NCI-H2227 (cell line): ENCODE measurements around the gene CDH5.
A peak's percentile ranks its signal among the peaks of the same experiment; 100 is the strongest.

ENCODE experiments used
- DNase-seq: peaks from one replicate; lab custom pipeline; 2025; ENCODE audit not compliant: unreplicated experiment; lab: John Stamatoyannopoulos, UW

CDH5 gene

GRCh38 chr16:66352304-66352703 is 14.2 kb upstream of the CDH5 start:
- no peak for DNase-seq

DNA sequence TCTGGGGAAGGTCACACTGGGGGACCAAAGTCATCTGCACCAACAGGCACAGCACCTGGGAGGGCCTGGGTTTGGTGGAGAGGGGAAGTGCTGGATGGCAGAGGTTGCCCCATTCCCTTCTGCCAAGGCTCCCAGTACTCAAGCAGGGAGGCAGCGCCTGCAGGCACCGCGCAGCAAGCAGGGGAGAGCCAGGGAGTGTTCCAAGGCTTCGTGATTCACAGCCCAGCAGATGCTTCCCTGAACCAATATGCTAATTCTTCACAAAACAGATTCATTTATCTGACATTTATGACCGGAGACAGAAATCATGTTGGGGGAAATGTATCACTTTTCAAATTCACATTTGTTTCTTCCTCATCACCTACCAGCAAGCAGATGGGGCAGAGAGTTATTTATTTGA is 13.4 kb upstream of the CDH5 start:
- DNase-seq, result no peak

GRCh38 chr16:66354034-66354909 is 12.2 kb upstream of the CDH5 start:
- no peak for DNase-seq

DNA sequence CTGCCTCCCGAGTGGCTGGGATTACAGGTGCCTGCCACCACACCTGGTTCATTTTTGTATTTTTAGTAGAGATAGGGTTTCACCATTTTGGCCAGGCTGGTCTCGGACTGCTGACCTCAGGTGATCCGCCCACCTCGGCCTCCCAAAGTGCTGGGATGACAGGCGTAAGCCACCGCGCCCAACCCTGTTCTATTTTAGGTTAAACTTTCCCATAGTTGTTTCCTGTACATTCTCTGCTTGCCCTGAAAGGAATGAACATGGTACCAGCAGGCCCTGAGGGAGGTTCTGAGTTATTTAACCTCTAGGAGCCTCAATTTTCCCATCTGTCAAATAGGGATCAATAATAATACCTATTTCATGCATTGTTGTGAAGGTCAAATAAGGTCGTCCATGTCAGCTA is 11.0 kb upstream of the CDH5 start:
- DNase-seq, result no peak

- DNase-seq, result peak; percentile 75
Measured at GRCh38 chr16:66357523-66357928, 9.0 kb upstream of the CDH5 start.

DNA sequence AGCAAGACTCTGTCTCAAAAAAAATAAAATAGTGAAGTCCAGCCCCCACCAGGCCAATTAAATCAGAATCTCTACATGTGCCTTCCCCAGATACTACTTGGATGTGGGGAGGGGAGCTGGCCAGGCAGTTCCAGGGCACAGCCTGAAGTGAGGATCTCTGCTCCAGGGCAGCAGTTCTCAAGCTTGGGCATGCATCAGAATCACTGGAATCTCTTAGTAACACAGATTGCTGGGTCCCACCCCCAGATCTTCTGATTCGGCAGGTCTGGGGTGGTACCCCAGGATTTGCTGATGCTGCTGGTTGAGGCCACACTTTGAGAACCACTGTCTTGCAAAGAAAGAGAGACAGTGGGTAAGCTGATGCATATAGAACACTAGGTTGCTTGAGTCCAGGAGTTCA is 8.3 kb upstream of the CDH5 start:
- DNase-seq, result no peak

GRCh38 chr16:66359012-66359411 is 7.5 kb upstream of the CDH5 start:
- no peak for DNase-seq

- DNase-seq, result no peak
Measured at GRCh38 chr16:66359811-66360608, 6.5 kb upstream of the CDH5 start.

DNA sequence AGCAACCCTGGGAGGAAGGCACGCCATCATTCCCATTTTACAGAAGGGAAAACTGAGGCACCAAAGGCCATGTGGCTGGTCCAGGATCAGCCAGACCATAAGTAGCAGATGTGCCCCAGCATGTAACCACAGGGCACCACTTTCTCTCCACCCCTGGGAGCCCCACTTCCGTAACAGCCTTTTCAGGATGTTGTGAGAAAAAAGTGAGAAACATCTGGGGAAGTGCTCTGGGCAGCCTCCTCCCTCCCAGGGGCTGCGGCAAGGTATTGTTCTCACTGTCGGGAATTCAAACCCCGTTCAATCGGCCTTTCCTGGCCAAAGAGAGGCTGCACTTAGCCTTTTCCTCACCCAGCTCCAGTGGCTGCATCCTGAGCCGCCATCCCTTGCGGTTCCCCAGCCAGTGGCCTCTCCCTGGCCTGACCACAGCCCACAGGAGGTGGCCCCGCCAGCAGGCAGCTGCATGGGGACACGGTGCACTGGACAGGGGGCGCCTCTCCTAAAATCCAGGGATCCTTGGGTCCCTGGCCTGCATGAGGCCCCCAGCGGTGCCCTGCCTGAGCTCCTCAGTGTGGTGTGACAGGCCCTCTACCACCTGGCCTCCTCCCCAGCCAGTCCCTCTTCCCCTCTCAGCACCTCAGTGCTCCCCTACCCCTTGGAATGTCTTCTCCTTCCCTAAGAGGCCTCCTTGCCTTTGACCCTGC is 5.7 kb upstream of the CDH5 start:
- DNase-seq, result no peak

GRCh38 chr16:66361604-66362135 is 4.8 kb upstream of the CDH5 start:
- no peak for DNase-seq

- no peak for DNase-seq
Measured at GRCh38 chr16:66363211-66363777, 3.2 kb upstream of the CDH5 start.

GRCh38 chr16:66364117-66364958 is 2.2 kb upstream of the CDH5 start:
- DNase-seq, result no peak

- DNase-seq, result no peak
Measured at GRCh38 chr16:66364959-66365306, 1.6 kb upstream of the CDH5 start.

DNA sequence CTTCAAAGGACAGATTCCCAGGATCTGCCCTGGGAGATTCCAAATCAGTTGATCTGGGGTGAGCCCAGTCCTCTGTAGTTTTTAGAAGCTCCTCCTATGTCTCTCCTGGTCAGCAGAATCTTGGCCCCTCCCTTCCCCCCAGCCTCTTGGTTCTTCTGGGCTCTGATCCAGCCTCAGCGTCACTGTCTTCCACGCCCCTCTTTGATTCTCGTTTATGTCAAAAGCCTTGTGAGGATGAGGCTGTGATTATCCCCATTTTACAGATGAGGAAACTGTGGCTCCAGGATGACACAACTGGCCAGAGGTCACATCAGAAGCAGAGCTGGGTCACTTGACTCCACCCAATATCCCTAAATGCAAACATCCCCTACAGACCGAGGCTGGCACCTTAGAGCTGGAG is 840 bp upstream of the CDH5 start:
- no peak for DNase-seq

DNA sequence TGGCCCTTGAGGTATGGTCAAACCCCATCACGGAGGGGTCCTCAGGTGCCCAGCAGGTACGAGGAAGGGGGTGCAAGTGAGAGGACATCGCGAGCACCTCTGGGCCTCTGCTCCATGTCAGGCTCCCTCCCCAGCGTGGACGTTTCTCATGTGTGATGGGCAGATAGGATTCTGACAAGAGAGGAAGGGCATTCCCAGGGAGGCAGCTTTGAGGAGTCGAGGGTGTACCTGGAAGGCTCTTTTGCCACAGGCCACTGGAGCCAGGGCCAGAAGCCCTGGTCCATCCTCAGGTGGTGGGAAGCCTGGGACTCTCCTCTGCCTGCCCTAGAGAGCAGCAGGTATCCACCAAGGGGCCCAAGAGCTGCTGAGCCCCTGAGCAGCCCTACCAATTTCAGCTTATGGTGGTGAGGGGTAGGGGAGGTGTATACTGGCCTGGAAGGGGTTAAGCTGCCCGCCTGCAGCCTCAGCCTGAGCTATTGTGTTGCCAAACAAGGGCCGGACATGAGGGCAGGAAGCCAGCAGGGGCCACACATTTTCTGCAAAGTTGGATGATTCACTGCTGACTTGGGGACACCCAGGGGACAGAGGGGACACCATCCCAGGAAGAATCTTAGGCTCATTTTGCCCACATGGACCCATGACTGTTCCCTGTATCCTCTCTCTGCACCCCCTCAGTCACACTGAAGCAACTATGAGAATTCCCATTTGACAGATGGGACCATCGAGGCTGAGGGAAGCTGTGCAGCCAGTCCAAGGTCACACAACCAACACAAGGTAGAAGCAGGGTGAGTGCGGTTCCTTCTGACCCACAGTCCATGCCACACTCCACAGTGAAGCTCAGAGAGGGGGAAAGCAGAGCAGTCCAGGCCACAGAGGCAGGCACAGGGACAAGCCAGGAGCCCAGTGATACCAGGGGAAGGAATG is 1.7 kb downstream of the CDH5 start:
- no peak for DNase-seq

DNA sequence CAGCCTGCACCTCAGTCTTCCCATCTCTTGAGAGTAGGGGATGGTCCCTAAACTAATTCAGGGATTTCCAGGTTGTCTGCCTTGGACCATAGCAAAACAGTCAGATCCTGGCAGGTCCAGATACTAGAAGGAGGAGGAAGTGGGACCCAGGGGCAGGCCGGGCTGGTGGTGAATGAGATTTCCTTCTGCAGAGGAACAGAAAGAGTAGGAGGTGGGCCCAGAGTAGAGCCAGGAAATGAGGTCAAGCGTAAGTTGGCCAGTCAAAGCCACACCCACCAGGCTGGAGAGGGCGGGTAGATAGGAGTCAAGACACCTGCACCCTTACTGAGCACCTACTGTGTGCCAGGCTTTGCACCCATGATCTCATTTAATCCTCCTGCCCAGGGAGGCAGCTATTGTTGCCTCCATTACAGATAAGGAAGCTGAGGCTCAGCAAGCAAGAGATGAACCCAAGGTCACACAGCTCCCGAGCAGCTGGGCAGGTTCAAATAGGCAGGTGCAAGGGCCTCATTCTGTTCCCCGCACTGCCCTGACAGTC is 2.6 kb downstream of the CDH5 start:
- no peak for DNase-seq

- DNase-seq, result no peak
Measured at GRCh38 chr16:66370786-66371684, 4.5 kb downstream of the CDH5 start.
